ENCODE results near the gene CEP68.
A peak's percentile ranks its signal among the peaks of the same experiment; 100 is the strongest.

CEP68 gene

DNA sequence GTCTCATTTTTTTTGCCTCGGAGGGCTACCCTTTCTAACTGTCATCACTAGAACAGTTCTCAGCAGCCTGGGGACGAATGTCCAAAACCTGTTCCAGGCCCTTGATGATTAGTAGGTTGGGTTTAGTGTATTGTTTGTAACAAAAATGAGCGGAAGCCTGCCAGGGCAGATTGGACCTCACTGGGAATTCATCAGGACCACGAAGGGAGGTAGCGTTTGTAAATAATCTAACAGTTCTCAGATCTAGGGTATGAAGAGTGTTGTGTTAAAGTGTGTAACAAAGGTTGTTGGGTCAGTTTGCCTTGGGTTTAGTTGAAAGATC, 799 bp downstream of the CEP68 start:
- no peaks in the 10 kb centered on the region for H3K27me3 Mint-ChIP-seq
- ATAC-seq (replicated peaks) (no peak), DNase-seq (peak in 1 of 3 experiments; percentile 23)
- peaks cover 35 to 37% of the 10 kb centered on the region in 2 donors for H3K4me1 Mint-ChIP-seq (ENCODE audit: low read depth in 2 of 2)
- no peaks in the 10 kb centered on the region for H3K9me3 Mint-ChIP-seq
- H3K4me3 Mint-ChIP-seq: peak overlapping the region; percentile 97
- peak overlapping the region; percentile 65 to 86 for H3K27ac Mint-ChIP-seq
- H3K36me3 Mint-ChIP-seq (ENCODE audit: insufficient read depth): peaks cover 16% of the 10 kb centered on the region

DNA sequence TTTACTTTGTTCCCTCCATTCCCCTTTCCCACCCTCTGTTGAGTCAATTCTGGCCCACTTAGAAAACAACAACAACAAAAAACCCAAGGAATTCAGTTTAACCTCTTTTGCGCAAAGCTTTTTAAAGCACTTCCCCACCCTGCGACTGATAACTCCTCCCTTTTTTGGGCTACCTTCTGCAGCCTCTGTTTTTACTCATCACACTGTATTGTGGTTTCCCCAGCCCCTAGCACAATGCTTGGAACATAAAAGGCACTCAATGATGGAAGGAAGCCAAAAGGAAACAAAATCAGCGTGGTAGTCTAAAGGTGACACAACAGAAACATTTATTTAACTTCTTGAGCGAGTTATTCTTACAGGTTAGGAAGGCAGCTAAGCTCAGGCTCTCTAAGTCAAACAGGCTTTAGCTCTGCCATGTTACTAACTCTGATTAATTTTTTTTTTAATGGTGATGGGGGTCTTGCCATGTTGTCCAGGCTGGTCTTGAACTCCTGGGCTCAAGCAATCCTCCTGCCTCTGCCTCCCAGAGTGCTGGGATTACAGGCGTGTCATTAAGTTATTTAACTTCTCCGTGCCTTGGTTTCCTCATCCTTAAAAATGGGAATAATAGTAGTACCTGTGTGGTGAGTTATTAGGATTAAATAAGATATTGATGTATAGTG, 1.3 kb downstream of the CEP68 start:
- peak; percentile 41 to 47 (median 45) for DNase-seq
- Mint-ChIP-seq H3K36me3 (ENCODE audit: insufficient read depth) (peaks cover 16% of the 10 kb centered on the region), H3K4me1 (ENCODE audit: low read depth in 2 of 2) (peaks cover 35 to 37% of the 10 kb centered on the region in 2 donors), H3K27ac (peak overlapping the region; percentile 65 to 86), H3K4me3 (peak overlapping the region; percentile 97), H3K27me3 (no peaks in the 10 kb centered on the region), H3K9me3 (no peaks in the 10 kb centered on the region)
- peak; percentile 45 for ATAC-seq (replicated peaks)

DNA sequence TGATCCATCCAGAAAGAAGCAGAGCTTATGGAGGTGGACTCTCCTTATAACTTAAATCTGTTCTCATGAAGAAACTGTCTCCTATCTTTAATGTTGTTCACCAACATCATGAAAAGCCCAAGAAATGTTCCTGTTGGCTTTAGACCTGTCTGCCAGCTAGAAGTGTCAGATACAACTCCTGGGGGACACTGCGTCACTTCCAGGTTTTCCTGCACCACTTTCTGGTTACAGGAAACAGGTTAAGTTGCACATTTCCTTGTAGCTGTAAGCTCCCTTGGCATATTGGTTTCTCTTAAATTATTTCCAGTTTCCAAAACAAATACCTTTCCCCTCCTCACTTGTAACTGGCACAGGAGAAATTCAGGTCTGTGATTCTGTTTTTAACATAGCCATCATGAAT, 2.9 kb downstream of the CEP68 start:
- Mint-ChIP-seq H3K36me3 (ENCODE audit: insufficient read depth) (peaks cover 16% of the 10 kb centered on the region), H3K27me3 (no peaks in the 10 kb centered on the region), H3K9me3 (no peaks in the 10 kb centered on the region), H3K4me1 (ENCODE audit: low read depth in 2 of 2) (peaks cover 30 to 34% of the 10 kb centered on the region in 2 donors), H3K27ac (no peak overlapping the region), H3K4me3 (no peak overlapping the region)
- DNase-seq (no peak), ATAC-seq (replicated peaks) (no peak)

DNA sequence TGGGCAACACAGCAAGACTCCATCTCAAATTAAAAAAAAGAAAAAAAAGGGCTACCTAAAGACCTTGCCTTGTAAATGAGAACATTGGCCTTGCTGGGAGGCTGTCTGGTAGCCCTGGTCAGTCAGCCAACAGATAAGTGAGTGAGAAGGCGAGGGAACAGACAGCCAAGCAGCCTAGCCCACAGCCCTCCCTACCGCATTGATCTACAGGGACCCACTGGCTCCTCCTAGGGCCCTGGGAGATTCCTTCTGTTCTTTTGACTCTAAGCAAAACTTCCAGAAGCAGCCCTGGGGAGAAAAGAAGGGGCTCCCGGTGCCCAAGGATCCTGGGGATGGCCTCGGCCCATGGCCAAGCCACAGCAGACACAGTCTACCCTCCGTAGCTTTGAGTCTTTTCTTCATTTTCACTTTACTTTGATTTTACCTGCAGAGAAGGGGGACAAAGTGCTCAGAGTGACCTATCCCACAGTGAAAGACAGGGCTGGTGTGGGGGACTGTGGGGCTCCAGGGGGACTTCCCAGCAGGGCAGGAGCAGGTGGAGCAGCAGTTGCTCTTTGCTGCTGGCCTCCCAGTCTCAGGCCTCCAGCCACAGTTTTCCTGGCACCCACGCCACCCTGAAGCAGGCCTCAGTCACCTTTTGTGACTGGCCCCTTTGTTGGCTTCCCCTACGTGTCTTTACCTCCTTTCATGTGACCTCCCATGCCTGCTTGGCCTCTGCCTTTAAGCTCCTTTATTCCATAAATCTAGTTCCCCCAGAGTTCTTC, 5.1 kb downstream of the CEP68 start:
- Mint-ChIP-seq H3K4me1 (ENCODE audit: low read depth in 2 of 2) (peaks cover 27 to 36% of the 10 kb centered on the region in 2 donors), H3K36me3 (ENCODE audit: insufficient read depth) (peaks cover 11% of the 10 kb centered on the region), H3K27ac (no peak overlapping the region), H3K9me3 (no peaks in the 10 kb centered on the region), H3K4me3 (no peak overlapping the region), H3K27me3 (no peaks in the 10 kb centered on the region)
- DNase-seq (no peak), ATAC-seq (replicated peaks) (no peak)

DNA sequence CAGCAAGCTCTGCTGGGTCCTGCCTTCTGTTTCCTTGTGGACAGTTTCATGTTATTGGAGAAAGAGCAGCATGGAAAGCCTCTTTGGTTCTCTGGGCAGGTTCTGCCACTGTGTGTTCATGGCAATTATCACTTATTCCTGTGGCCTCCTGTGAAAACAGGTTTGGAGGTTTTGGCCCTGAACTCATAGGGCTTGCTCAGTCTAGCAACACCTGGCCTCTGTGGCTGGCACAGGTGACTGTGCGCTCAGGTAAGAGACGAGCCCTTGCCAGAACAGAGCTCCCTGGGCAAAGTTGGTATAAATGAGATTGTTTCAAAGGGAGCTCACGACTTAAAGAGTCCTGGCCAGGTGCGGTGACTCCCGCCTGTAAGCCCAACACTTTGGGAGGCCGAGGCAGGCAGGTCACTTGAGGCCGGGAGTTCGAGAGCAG, 5.7 kb downstream of the CEP68 start:
- H3K4me1 Mint-ChIP-seq (ENCODE audit: low read depth in 2 of 2): peaks cover 26 to 36% of the 10 kb centered on the region in 2 donors

DNA sequence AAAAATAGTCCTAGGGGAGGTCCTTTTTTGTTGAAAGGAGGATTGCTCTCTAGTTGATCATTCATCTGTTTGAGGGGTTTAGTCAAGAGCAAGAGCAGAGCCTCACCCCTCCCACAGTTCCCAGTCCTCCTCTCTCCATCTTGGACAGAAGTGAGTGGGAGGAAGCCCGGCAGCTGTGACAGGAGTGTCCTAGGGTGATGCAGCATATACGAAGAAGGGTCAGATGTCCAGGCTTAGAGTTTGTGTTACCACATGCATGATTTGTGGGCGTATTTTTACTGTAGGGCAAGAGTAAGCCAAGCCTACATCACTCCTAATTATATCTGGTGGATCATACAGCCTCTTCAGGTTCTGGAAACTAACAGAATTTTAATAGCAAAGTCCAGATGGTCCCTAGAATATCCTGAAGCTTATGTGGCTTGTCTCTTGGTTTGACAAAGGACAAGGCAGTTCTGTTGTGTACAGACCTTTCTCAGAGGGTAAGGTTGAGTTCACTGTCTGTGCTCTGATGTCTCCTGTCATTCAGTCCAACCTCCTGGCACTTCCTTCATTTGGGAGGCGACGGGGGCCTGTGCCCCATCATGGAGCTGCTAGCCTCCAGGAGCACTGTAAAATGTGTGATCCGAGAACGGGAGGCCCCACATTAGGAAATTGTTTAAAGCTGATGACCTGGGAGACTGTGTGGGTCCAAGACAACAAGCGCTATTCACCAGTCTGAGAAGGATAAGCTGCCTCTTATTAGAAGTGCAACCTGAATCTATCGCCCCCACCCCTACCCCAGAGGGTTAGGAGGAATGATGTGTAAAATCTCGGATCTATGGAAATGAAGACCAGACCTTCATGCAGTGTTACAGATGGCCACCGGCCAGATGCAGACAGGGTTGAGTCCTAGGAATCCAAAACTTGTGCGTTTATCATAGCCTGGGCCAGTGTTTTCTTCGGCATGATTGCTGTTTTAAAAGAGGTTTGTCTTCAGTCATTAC, 6.9 kb downstream of the CEP68 start:
- H3K9me3 Mint-ChIP-seq: no peaks in the 10 kb centered on the region
- no peaks in the 10 kb centered on the region for H3K27me3 Mint-ChIP-seq
- ATAC-seq (replicated peaks) (no peak), DNase-seq (no peak)
- H3K27ac Mint-ChIP-seq: peak overlapping the region in 1 of 2 donors; percentile 23
- H3K4me3 Mint-ChIP-seq: no peak overlapping the region
- H3K36me3 Mint-ChIP-seq (ENCODE audit: insufficient read depth): peaks cover 10% of the 10 kb centered on the region
- H3K4me1 Mint-ChIP-seq (ENCODE audit: low read depth in 2 of 2): peaks cover 21 to 27% of the 10 kb centered on the region in 2 donors

More for the DNA sequence above, 5.7 kb downstream of the CEP68 start:
- DNase-seq (no peak), ATAC-seq (replicated peaks) (no peak)
- H3K4me3 Mint-ChIP-seq: no peak overlapping the region
- no peaks in the 10 kb centered on the region for H3K27me3 Mint-ChIP-seq
- H3K9me3 Mint-ChIP-seq: no peaks in the 10 kb centered on the region
- H3K36me3 Mint-ChIP-seq (ENCODE audit: insufficient read depth): peaks cover 11% of the 10 kb centered on the region
- H3K27ac Mint-ChIP-seq: no peak overlapping the region

DNA sequence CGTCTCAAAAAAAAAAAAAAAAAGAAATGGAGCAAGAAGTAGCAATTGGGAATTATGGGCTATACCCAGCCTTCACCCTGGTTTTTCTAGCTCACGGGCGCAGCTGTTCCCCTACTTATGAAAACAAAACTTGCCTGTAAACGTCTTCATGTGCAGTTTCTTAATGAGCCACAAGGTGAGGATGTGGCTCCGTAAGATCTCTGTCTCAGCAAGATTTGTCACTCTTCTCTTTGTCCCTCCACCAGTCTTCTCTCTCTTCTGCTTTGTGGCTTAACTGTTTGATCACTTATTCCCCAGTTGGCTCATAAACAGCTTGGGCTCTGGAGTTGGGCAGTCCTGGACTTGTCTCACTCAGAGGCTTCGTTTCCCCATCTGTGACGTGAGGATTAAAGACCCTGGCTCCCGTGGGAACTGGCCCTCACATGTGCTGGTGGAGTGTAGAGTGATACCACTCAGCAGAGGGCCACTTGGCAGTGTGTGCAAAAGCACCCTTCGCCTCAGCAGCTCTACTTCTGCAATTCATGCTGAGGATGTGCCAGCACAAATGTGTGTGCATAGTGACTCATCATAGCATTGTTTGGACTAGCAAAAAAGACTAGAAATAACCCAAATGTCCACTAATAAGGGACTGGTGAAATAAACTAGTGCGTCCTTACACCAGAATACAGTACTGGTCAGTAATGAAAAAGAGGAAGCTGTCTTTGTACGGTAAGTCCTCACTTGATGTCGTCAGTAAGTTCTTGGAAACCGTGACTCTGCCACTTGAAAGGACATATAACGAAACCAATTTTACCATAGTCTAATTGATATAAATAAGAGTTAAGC, 8.7 kb downstream of the CEP68 start:
- no peak overlapping the region for H3K4me3 Mint-ChIP-seq
- H3K9me3 Mint-ChIP-seq: no peaks in the 10 kb centered on the region
- H3K36me3 Mint-ChIP-seq (ENCODE audit: insufficient read depth): peaks cover 23% of the 10 kb centered on the region
- peaks cover 22% of the 10 kb centered on the region in 2 donors for H3K4me1 Mint-ChIP-seq (ENCODE audit: low read depth in 2 of 2)
- H3K27ac Mint-ChIP-seq: peak overlapping the region in 1 of 2 donors; percentile 41
- DNase-seq (peak; percentile 32 to 51 (median 35)), ATAC-seq (replicated peaks) (peak; percentile 82)
- H3K27me3 Mint-ChIP-seq: no peaks in the 10 kb centered on the region

DNA sequence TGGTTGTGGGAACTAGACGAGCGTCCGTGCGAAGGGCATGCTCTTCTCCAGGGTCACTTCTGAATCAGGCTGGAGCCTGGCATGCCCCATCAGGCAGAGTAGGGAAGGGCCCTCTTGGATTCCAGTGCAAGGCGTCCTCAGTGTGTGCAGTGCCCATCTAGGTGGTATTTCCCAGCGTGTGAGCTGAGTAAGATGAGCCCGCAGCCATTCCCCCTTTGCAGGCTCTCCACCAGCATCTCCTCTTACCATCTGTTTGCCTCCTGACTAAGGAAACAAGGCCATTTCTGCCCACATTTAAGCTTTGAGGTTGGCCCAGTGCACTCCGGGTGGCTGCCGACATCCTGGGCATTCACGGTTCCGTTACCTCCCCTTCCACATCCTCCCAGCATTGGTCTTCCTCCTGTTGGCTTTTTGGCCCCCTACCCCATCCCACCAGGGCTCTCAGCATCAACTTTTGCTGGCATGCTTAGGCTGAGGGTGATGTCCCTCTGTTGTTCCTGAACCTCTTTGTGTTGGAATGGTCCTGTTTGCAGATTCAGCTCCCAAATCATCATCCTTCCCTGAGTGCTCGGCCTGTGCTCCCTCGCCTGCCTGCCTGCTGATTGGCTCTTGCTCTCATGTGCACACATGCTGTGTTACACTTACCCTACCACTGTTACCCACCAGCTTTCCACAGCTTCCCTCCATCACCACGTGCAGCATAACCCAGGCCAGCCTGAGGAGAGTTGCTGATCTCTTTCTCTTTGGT, 11.8 kb downstream of the CEP68 start:
- ATAC-seq (replicated peaks): peak; percentile 23
- no peak for DNase-seq
- Mint-ChIP-seq H3K27ac (peak overlapping the region; percentile 38 to 68), H3K4me1 (ENCODE audit: low read depth in 2 of 2) (peaks cover 28 to 33% of the 10 kb centered on the region in 2 donors), H3K4me3 (no peak overlapping the region), H3K9me3 (no peaks in the 10 kb centered on the region), H3K27me3 (no peaks in the 10 kb centered on the region), H3K36me3 (ENCODE audit: insufficient read depth) (peaks cover 37% of the 10 kb centered on the region)

DNA sequence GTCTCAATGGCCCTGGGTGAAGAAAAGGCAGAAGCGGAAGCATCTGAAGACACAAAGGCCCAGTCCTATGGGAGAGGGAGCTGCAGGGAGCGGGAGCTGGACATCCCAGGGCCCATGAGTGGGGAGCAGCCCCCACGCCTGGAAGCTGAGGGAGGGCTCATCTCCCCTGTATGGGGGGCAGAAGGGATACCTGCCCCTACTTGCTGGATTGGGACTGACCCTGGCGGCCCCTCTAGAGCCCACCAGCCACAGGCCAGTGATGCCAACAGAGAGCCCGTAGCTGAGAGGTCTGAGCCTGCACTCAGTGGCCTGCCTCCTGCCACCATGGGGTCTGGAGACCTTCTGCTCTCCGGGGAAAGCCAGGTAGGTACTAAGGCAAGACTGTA, 13.2 kb downstream of the CEP68 start:
- Mint-ChIP-seq H3K4me1 (ENCODE audit: low read depth in 2 of 2) (peaks cover 26 to 28% of the 10 kb centered on the region in 2 donors), H3K9me3 (no peaks in the 10 kb centered on the region), H3K4me3 (no peak overlapping the region), H3K36me3 (ENCODE audit: insufficient read depth) (peaks cover 44% of the 10 kb centered on the region), H3K27me3 (no peaks in the 10 kb centered on the region), H3K27ac (peak overlapping the region in 1 of 2 donors; percentile 68)
- DNase-seq (no peak), ATAC-seq (replicated peaks) (no peak)

DNA sequence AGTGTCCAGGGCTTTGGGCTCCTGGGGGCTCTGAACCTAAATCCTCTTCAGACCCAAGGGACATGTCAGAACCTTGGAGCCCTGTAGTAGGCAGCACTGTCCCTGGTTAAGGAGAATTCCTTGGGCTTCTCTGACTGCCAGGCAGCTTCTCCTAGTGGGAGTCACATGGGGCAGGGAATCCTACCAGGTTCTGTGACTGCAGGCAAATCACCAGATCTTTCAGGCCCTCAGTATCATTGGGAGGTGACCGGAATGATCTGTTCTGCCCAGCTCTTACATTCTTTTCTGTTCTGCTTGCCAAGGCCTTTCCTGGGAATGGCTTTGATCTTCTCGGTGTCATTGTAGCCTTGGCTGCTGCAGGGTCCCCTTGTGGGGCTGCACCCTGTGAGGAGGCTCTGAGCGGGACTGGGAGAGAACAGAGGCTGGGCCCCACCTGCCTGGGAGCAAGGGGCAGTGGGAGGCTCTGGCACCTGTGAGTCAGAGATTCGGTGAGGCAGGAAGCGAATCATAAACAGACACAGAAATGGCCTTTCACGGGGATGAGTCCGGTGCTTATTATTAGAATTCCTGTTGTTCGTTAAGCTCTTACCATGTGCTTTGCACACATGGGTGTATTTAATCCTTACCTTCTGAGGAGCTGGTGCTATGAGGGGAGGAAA, 14.1 kb downstream of the CEP68 start:
- no peaks in the 10 kb centered on the region for H3K9me3 Mint-ChIP-seq
- no peaks in the 10 kb centered on the region for H3K27me3 Mint-ChIP-seq
- H3K36me3 Mint-ChIP-seq (ENCODE audit: insufficient read depth): peaks cover 44% of the 10 kb centered on the region
- peaks cover 20 to 23% of the 10 kb centered on the region in 2 donors for H3K4me1 Mint-ChIP-seq (ENCODE audit: low read depth in 2 of 2)
- peak overlapping the region; percentile 6 to 68 for H3K27ac Mint-ChIP-seq
- H3K4me3 Mint-ChIP-seq: no peak overlapping the region
- DNase-seq: no peak
- ATAC-seq (replicated peaks): no peak

DNA sequence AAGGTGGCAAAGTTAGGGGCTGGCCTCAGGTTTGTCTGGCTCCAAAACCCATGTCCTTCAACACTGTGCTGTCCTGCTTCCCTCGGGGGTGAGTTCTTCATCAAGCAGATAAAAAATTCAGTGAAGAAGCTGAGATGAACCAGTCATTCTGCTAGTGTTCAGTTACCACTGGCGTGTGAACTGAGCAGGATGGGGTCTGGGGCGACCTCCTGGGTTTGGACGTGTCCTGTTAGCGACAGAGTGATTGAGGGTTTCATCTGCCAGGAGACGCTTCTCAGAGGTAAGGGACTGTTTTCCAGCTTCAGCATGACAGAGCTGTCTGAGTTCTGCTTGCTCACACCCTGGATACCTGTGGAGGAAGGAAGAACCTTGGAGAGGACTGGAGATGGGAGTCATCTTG, 14.6 kb downstream of the CEP68 start:
- Mint-ChIP-seq H3K4me3 (no peak overlapping the region), H3K4me1 (ENCODE audit: low read depth in 2 of 2) (peaks cover 20 to 23% of the 10 kb centered on the region in 2 donors), H3K27ac (peak overlapping the region; percentile 6 to 68), H3K27me3 (no peaks in the 10 kb centered on the region), H3K9me3 (no peaks in the 10 kb centered on the region), H3K36me3 (ENCODE audit: insufficient read depth) (peaks cover 42% of the 10 kb centered on the region)
- ATAC-seq (replicated peaks) (no peak), DNase-seq (no peak)

Data from effector memory CD8-positive, alpha-beta T cell (primary cell).